ENCODE data around the gene SLC10A1.
A peak's percentile ranks its signal among the peaks of the same experiment; 100 is the strongest.
"Not testable (repeated sequence)": the region's sequence is repeated elsewhere in the genome, so short reads cannot be mapped to it uniquely, and the experiment has no call there.

SLC10A1 gene

GRCh38 chr14:69796797-69797500, at the start of gene SLC10A1:
Gene SLC10A1, minus strand, starts transcription at chr14:69797241. Its CDS starts 86 bp downstream, at chr14:69797155.
- no peak for DNase-seq (ENCODE audit: low read depth in 2 of 2)

DNA sequence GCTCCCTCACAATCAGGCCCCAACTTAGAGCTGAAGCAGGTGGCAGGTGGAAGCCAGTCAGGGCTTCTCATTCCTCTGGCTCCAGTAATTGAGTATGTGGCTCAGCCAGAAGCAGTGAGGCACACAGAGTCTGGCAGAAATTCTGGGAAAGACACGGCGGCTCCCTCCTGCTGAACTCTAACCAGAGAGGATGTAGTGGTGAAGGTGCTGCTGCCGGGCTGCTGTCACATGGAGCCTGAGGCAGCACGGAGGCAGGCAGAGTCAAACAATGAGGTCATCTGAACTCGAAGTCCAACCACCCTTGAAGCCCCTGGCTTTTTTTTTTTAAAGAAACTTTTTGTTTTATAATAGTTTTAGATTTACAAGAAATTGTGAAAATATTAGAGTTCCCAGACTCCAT, 48.7 kb upstream of the SLC10A1 start:
- DNase-seq (ENCODE audit: low read depth in 2 of 2), result no peak

- DNase-seq (ENCODE audit: low read depth in 2 of 2), result no peak
Observed at GRCh38 chr14:69845050-69845581, 48.1 kb upstream of the SLC10A1 start.

- no peak for DNase-seq (ENCODE audit: low read depth in 2 of 2)
Observed at GRCh38 chr14:69844171-69844570, 47.1 kb upstream of the SLC10A1 start.

DNA sequence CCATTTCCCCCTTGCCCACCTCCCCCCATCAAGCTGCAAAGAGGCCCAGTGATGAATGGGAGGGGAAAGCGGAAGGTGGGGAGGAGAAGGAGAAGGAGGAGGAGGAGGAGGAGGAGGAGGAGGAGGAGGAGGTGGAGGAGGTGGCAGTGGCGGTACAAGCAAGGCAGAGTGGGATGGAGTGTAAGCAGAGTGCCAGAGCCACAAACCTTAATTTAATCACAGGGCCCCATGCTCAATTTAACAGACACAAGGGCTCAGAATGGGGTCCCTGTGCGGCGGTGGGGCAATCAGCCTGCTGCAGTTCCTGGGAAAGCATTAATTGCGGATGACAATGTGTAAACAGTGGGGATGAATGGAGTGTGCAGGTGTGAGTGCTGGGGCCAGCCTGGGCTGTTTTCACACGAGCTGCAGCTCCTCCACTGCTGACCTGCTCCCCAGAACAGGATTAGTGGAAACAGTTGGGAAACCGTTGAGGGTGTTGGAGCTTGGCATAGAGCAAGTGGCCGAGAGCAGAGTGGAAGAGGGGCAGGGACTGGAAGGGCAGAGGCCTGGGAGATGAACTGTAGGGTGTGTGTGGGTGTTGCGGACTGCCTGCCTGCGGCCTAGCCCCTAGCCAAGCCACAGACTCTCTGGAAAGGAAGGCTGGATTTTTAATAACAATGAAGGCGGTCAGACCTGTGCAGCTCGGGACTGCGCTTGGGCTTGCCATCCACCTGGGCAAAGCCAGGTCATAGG, 45.8 kb upstream of the SLC10A1 start:
- no peak for DNase-seq (ENCODE audit: low read depth in 2 of 2)

GRCh38 chr14:69841656-69842055, 44.6 kb upstream of the SLC10A1 start:
- DNase-seq (ENCODE audit: low read depth in 2 of 2), result no peak

GRCh38 chr14:69839661-69840060, 42.6 kb upstream of the SLC10A1 start:
- DNase-seq (ENCODE audit: low read depth in 2 of 2), result no peak

DNA sequence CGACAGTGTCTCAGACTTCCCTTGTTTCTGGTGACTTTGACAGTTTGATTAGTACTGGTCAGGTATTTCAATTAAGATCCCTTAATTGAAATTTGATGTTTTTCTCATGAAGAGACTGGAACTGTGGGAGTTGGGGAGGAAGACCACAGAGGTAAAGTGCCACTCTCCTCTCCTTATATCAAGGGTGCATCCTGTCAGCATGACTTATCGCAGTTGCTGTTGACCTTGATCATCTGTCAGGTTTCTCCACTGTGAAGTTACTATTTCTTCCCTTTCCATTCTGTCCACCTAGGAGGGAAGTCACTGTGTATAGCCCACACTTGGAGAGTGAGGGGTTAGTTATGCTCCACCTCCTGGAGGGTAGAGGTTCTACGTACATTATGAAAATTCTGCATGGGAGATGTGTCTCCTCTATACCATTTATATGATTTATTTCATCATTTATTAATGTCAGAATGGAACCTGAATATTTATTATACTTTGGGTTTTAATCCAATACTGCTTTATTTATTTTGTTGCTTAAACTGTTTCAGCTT, 41.9 kb upstream of the SLC10A1 start:
- DNase-seq (ENCODE audit: low read depth in 2 of 2), result no peak

- DNase-seq (ENCODE audit: low read depth in 2 of 2), result no peak
Observed at GRCh38 chr14:69828879-69829278, 31.8 kb upstream of the SLC10A1 start.

GRCh38 chr14:69828354-69828753, 31.3 kb upstream of the SLC10A1 start:
- DNase-seq (ENCODE audit: low read depth in 2 of 2), result no peak

- DNase-seq (ENCODE audit: low read depth in 2 of 2), result no peak
Observed at GRCh38 chr14:69827560-69827959, 30.5 kb upstream of the SLC10A1 start.

- DNase-seq (ENCODE audit: low read depth in 2 of 2), result no peak
Observed at GRCh38 chr14:69822456-69822855, 25.4 kb upstream of the SLC10A1 start.

GRCh38 chr14:69820991-69821390, 23.9 kb upstream of the SLC10A1 start:
- DNase-seq (ENCODE audit: low read depth in 2 of 2), result no peak

- DNase-seq (ENCODE audit: low read depth in 2 of 2), result no peak
Observed at GRCh38 chr14:69819607-69820006, 22.6 kb upstream of the SLC10A1 start.

- DNase-seq (ENCODE audit: low read depth in 2 of 2), result peak in 1 of 2 donors; percentile 9
Observed at GRCh38 chr14:69818758-69819191, 21.7 kb upstream of the SLC10A1 start.

- DNase-seq (ENCODE audit: low read depth in 2 of 2), result no peak
Observed at GRCh38 chr14:69816216-69816615, 19.2 kb upstream of the SLC10A1 start.

DNA sequence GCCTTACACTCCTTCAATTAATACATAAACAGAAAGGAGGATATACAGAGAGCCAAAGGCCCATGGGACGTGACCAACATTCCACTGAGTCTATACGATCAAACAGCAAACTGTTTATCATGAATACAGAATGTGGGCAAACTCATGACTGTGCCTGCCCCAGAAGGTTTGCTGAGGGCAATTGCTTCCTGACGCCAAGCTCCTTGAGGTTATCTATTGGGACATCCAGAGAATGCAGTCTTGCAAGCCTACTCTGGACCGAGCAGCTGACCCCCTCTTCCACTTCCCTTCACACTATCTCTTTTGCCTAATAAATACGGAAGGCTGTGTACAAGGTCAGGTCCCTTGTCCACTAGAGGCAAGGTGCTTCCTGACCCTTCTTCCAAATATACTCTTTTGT, 18.5 kb upstream of the SLC10A1 start:
- no peak for DNase-seq (ENCODE audit: low read depth in 2 of 2)

DNA sequence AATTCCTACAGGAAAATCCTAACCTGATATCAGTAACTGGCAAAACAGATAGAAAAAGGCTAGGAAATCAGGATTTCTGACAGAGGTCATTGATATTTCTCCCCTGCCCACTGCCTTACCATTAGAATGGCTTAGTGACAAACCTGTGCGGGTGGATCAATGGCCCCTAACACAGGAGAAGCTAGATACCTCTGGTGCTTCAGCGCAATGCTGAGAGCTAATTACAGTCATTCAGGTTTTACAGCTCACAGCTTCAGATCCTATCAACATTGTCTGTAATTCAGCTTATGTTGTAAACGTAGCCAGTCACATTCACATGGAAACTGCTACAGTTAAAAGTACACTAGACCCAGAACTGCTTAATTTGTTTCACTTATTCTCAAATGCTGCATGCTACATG, 17.4 kb upstream of the SLC10A1 start:
- DNase-seq (ENCODE audit: low read depth in 2 of 2), result no peak

DNA sequence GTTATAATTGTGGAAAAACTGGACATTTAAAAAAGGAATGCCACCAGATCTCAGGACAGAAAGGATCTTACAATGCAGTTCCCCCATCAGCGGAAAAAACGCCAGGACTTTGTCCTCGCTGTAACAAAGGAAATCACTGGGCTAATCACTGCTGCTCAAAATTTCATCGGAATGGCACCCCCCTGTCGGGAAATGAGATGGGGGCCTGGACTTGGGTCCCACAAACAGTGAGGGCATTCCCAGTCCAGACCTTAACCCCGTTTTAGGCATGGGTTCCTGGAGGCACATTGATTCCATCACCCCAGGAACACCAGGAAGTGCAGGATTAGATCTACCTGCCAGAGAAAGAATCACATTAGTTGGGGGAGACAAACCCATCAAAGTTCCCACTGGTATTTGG, 16.3 kb upstream of the SLC10A1 start:
- DNase-seq (ENCODE audit: low read depth in 2 of 2), result not testable (repeated sequence)

- no peak for DNase-seq (ENCODE audit: low read depth in 2 of 2)
Observed at GRCh38 chr14:69812711-69813110, 15.7 kb upstream of the SLC10A1 start.

- DNase-seq (ENCODE audit: low read depth in 2 of 2), result no peak
Observed at GRCh38 chr14:69811868-69812252, 14.8 kb upstream of the SLC10A1 start.

DNA sequence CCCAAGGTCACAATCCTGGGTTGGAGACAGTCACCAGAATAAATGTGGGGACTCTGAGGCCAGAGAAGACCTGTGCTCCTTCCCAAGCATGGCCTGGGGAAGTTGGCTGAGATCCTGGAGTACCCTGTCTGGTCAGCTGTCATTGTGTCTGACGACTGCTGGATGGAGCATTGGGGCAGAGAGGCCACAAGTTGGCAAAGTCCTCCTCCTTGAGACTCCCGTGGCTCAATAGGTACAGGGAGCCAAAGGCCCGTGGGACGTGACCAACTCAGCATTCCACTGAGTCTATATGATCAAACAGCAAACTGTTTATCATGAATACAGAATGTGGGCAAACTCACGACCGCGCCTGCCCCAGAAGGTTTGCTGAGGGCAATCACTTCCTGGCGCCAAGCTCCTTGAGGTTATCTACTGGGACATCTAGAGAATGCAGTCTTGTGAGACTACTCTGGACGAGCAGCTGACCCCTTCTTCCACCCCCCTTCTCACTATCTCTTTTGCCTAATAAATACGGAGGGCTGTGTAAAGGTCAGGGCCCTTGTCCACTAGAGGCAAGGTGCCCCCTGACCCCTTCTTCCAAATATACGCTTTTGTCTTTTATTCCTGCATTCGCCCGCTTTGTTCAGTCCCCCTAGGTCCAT, 14.3 kb upstream of the SLC10A1 start:
- no peak for DNase-seq (ENCODE audit: low read depth in 2 of 2)
